HepG2 (cell line): ENCODE data around the gene FGD6.

Experiments used
- CBFB ChIP-seq: sonication (generic); formaldehyde crosslinking; IDR thresholded peaks from 2 replicates; pipeline ENCODE4 v1.4.0; 2020; ENCODE audit warnings: missing genetic modification reagents
- CHD2 ChIP-seq: IDR thresholded peaks from 2 replicates; pipeline ENCODE4 v1.6.1; 2011; ENCODE audit warnings: low read depth, low read length, improper control_type of control experiment
- CTCF ChIP-seq: sonication (generic); formaldehyde crosslinking; IDR thresholded peaks from 2 replicates; pipeline ENCODE4 v1.5.0; 2020; ENCODE audit warnings: mild to moderate bottlenecking, missing genetic modification reagents, moderate library complexity
- EZH2 ChIP-seq: conservative IDR thresholded peaks from 2 replicates; pipeline ENCODE4 v1.6.1; 2012; ENCODE audit warnings: mild to moderate bottlenecking, low read depth, low read length, moderate library complexity
- HNRNPUL1 ChIP-seq: fragments of 200-400 bp; formaldehyde crosslinking; IDR thresholded peaks from 2 replicates; pipeline ENCODE4 v1.6.1; 2017; ENCODE audit warnings: low read depth, mild to moderate bottlenecking, low read length, moderate library complexity
- PHF20 ChIP-seq: sonication (generic); formaldehyde crosslinking; IDR thresholded peaks from 2 replicates; pipeline ENCODE4 v1.5.0; 2020; ENCODE audit warnings: mild to moderate bottlenecking, missing genetic modification reagents
- POLR2A ChIP-seq, 2 experiments: IDR thresholded peaks; 2 replicates each; pipeline ENCODE4 v1.6.1; 2011; ENCODE audit warnings: low read depth in 2 of 2, low read length in 2 of 2, mild to moderate bottlenecking in 1 of 2, moderate library complexity in 1 of 2; ENCODE audit not compliant: insufficient read depth in 1 of 2
- REST ChIP-seq, 2 experiments: IDR thresholded peaks; 2 replicates each; pipeline ENCODE4 v1.6.1; 2011 to 2012; ENCODE audit warnings: low read length in 2 of 2, borderline replicate concordance in 1 of 2, low read depth in 1 of 2, mild to moderate bottlenecking in 1 of 2, moderate library complexity in 1 of 2
- TCF7 ChIP-seq: sonication (generic); IDR thresholded peaks from 2 replicates; pipeline ENCODE4 v1.6.1; 2016; ENCODE audit warnings: antibody characterized with exemption, low read depth
- ZBTB1 ChIP-seq: sonication (generic); formaldehyde crosslinking; IDR thresholded peaks from 2 replicates; pipeline ENCODE4 v1.4.0; 2020; ENCODE audit warnings: missing genetic modification reagents, borderline replicate concordance
- ZFP41 ChIP-seq: sonication (generic); formaldehyde crosslinking; IDR thresholded peaks from 2 replicates; pipeline ENCODE4 v1.4.0; 2020; ENCODE audit warnings: mild to moderate bottlenecking, missing genetic modification reagents, borderline replicate concordance

GRCh38 chr12:95214466-95214865 is 2.8 kb downstream of the FGD6 start:
- TF ChIP-seq PHF20 (no peak), TCF7 (no peak), POLR2A (IDR thresholded peaks at IDR 0.05; ENCODE audit: insufficient read depth in 1 of 2, low read depth in 2 of 2, low read length in 2 of 2) (no peak), EZH2 (no peak), CTCF (CRISPR knock-in tag) (no peak), CHD2 (no peak), CBFB (CRISPR knock-in tag) (no peak), HNRNPUL1 (no peak), REST (IDR thresholded peaks at IDR 0.05; ENCODE audit: borderline replicate concordance in 1 of 2, low read depth in 1 of 2, low read length in 2 of 2) (no peak), ZFP41 (CRISPR knock-in tag) (no peak), ZBTB1 (no peak)
